ENCODE results near the gene EPHA8. TPM values are rescaled to one million over a fixed set of nuclear protein-coding genes. Genes with fewer than 3 reads are reported as not detected.

EPHA8 gene
- total RNA-seq, 4 donors from 2014 or later: not detected

- 80% methylated on average over 16 of the region's 16 CpGs for WGBS
- no peaks in the 10 kb centered on the region for H3K36me3 ChIP-seq
- H3K9me3 ChIP-seq: no peaks in the 10 kb centered on the region
- DNase-seq (ENCODE audit: extremely low spot score): no peak
- H3K27me3 ChIP-seq: peaks cover 0 to 13% (median 0%) of the 10 kb centered on the region in 4 donors
- no peak overlapping the region for H3K4me3 ChIP-seq
- TF ChIP-seq EP300 (IDR thresholded peaks at IDR 0.05) (no peak), POLR2AphosphoS5 (IDR thresholded peaks at IDR 0.05) (no peak), POLR2A (IDR thresholded peaks at IDR 0.05; ENCODE audit: low read depth) (no peak), CTCF (IDR thresholded peaks at IDR 0.05) (no peak)
- intact Hi-C loops (cut with DNase I): no loop called here
- no peak overlapping the region for H3K27ac ChIP-seq (replicated peaks in 1 of 4)
- no peaks in the 10 kb centered on the region for H3K4me1 ChIP-seq
These were observed 23.7 kb upstream of the EPHA8 start for GRCh38 chr1:22539510-22540118.

GRCh38 chr1:22540337-22540736 lies 23.0 kb upstream of the EPHA8 start:
- Histone ChIP-seq H3K4me1 (no peaks in the 10 kb centered on the region), H3K9me3 (no peaks in the 10 kb centered on the region), H3K4me3 (no peak overlapping the region), H3K27me3 (peaks cover 0 to 20% (median 0%) of the 10 kb centered on the region in 4 donors), H3K36me3 (no peaks in the 10 kb centered on the region), H3K27ac (replicated peaks in 1 of 4) (no peak overlapping the region)
- 74% methylated on average over 5 of the region's 5 CpGs for WGBS
- TF ChIP-seq EP300 (IDR thresholded peaks at IDR 0.05) (no peak), POLR2AphosphoS5 (IDR thresholded peaks at IDR 0.05) (no peak), POLR2A (IDR thresholded peaks at IDR 0.05; ENCODE audit: low read depth) (no peak), CTCF (IDR thresholded peaks at IDR 0.05) (no peak)
- DNase-seq (ENCODE audit: extremely low spot score): no peak
- intact Hi-C loops (cut with DNase I): no loop called here

GRCh38 chr1:22542886-22543285 lies 20.4 kb upstream of the EPHA8 start:
- no peaks in the 10 kb centered on the region for H3K36me3 ChIP-seq
- TF ChIP-seq POLR2A (IDR thresholded peaks at IDR 0.05; ENCODE audit: low read depth): no peak
- TF ChIP-seq POLR2AphosphoS5 (IDR thresholded peaks at IDR 0.05): no peak
- no peak for TF ChIP-seq EP300 (IDR thresholded peaks at IDR 0.05)
- intact Hi-C loops (cut with DNase I): no loop called here
- no peak overlapping the region for H3K27ac ChIP-seq (replicated peaks in 1 of 4)
- H3K4me3 ChIP-seq: no peak overlapping the region
- no peaks in the 10 kb centered on the region for H3K9me3 ChIP-seq
- H3K27me3 ChIP-seq: peaks cover 0 to 44% (median 0%) of the 10 kb centered on the region in 4 donors
- H3K4me1 ChIP-seq: no peaks in the 10 kb centered on the region
- no peak for DNase-seq (ENCODE audit: extremely low spot score)
- WGBS: 75% methylated on average over 9 of the region's 9 CpGs

- no peak overlapping the region for H3K4me3 ChIP-seq
- no peak for DNase-seq (ENCODE audit: extremely low spot score)
- 83% methylated on average over 6 of the region's 6 CpGs for WGBS
- no peak overlapping the region for H3K27ac ChIP-seq (replicated peaks in 1 of 4)
- H3K4me1 ChIP-seq: no peaks in the 10 kb centered on the region
- intact Hi-C loops (cut with DNase I): no loop called here
- H3K9me3 ChIP-seq: no peaks in the 10 kb centered on the region
- peaks cover 0 to 52% (median 0%) of the 10 kb centered on the region in 4 donors for H3K27me3 ChIP-seq
- no peaks in the 10 kb centered on the region for H3K36me3 ChIP-seq
- TF ChIP-seq EP300 (IDR thresholded peaks at IDR 0.05) (no peak), POLR2A (IDR thresholded peaks at IDR 0.05; ENCODE audit: low read depth) (no peak), CTCF (IDR thresholded peaks at IDR 0.05) (no peak), POLR2AphosphoS5 (IDR thresholded peaks at IDR 0.05) (no peak)
These were observed 19.6 kb upstream of the EPHA8 start for GRCh38 chr1:22543679-22544078.

GRCh38 chr1:22544606-22545005 lies 18.7 kb upstream of the EPHA8 start:
- H3K36me3 ChIP-seq: no peaks in the 10 kb centered on the region
- WGBS: 83% methylated on average over 12 of the region's 12 CpGs
- intact Hi-C loops (cut with DNase I): no loop called here
- H3K27me3 ChIP-seq: peaks cover 0 to 61% (median 0%) of the 10 kb centered on the region in 4 donors
- H3K4me1 ChIP-seq: no peaks in the 10 kb centered on the region
- no peak for DNase-seq (ENCODE audit: extremely low spot score)
- TF ChIP-seq EP300 (IDR thresholded peaks at IDR 0.05) (no peak), POLR2AphosphoS5 (IDR thresholded peaks at IDR 0.05) (no peak), POLR2A (IDR thresholded peaks at IDR 0.05; ENCODE audit: low read depth) (no peak), CTCF (IDR thresholded peaks at IDR 0.05) (no peak)
- H3K9me3 ChIP-seq: no peaks in the 10 kb centered on the region
- no peak overlapping the region for H3K27ac ChIP-seq (replicated peaks in 1 of 4)
- no peak overlapping the region for H3K4me3 ChIP-seq
